C1 segment of cervical spinal cord (tissue), 14 donors: Measurements from ENCODE around the gene PSMB2.

ENCODE experiments used
- DNase-seq, 14 donors: peaks; one replicate each; lab custom pipeline; 2025; lab: John Stamatoyannopoulos, UW

The PSMB2 gene

GRCh38 chr1:35572296-35572695 lies 69.0 kb downstream of the PSMB2 start:
- no peak for DNase-seq

- no peak for DNase-seq
Observed at GRCh38 chr1:35571263-35571662, 70.1 kb downstream of the PSMB2 start.

- DNase-seq: no peak
Observed at GRCh38 chr1:35570589-35571137, 70.7 kb downstream of the PSMB2 start.

- no peak for DNase-seq
Observed at GRCh38 chr1:35569936-35570335, 71.4 kb downstream of the PSMB2 start.

- peak in 12 of 14 donors; percentile 14 to 62 (median 44) for DNase-seq
Observed at GRCh38 chr1:35568975-35569395, 72.3 kb downstream of the PSMB2 start.

- no peak for DNase-seq
Observed at GRCh38 chr1:35567947-35568558, 73.3 kb downstream of the PSMB2 start.

GRCh38 chr1:35565742-35566133 lies 75.6 kb downstream of the PSMB2 start:
- no peak for DNase-seq

- DNase-seq: peak in 1 of 14 donors; percentile 19
Observed at GRCh38 chr1:35564884-35565741, 76.2 kb downstream of the PSMB2 start.

- peak in 9 of 14 donors; percentile 17 to 60 (median 46) for DNase-seq
Observed at GRCh38 chr1:35564037-35564883, 77.1 kb downstream of the PSMB2 start.

GRCh38 chr1:35563166-35563565 lies 78.2 kb downstream of the PSMB2 start:
- DNase-seq: no peak

- no peak for DNase-seq
Observed at GRCh38 chr1:35561972-35562680, 79.2 kb downstream of the PSMB2 start.

- no peak for DNase-seq
Observed at GRCh38 chr1:35561297-35561971, 79.9 kb downstream of the PSMB2 start.

- DNase-seq: peak in 12 of 14 donors; percentile 39 to 84 (median 73)
Observed at GRCh38 chr1:35560256-35561225, 80.8 kb downstream of the PSMB2 start.

- peak in 1 of 14 donors; percentile 68 for DNase-seq
Observed at GRCh38 chr1:35559317-35559944, 81.9 kb downstream of the PSMB2 start.

- DNase-seq: peak in 3 of 14 donors; percentile 15 to 54 (median 37)
Observed at GRCh38 chr1:35558374-35559316, 82.7 kb downstream of the PSMB2 start.

- DNase-seq: peak; percentile 94 to 100 (median 98)
Observed at GRCh38 chr1:35557611-35558373, 83.5 kb downstream of the PSMB2 start, which contains the start of gene NCDN. TSS of gene NCDN (plus strand) at chr1:35557799. CDS start at chr1:35558191, 392 bp downstream.
